MM.1S (cell line): ENCODE measurements around the gene CHML.
"Not testable (repeated sequence)": the region's sequence is repeated elsewhere in the genome, so short reads cannot be mapped to it uniquely, and the experiment has no call there.

Experiments used
- DNase-seq: peaks from one replicate; pipeline ENCODE4 v3.0.0-alpha.2; 2015
- H2AFZ ChIP-seq: fragments of 300-600 bp; sonication (generic); 2 replicates; pipeline ENCODE4 v1.6.0; 2016; ENCODE audit warnings: antibody characterized with exemption, low read length
- H3F3A ChIP-seq: fragments of 300-600 bp; sonication (generic); 2 replicates; pipeline ENCODE4 v1.6.1; 2016; ENCODE audit warnings: mild to moderate bottlenecking, antibody characterized with exemption, low read length, moderate library complexity, mixed read lengths; ENCODE audit not compliant: insufficient read depth
- H3K27ac ChIP-seq: fragments of 300-600 bp; sonication (generic); 2 replicates; pipeline ENCODE4 v1.5.1; 2016; ENCODE audit warnings: mild to moderate bottlenecking, low read length
- H3K27me3 ChIP-seq: fragments of 300-600 bp; sonication (generic); replicated peaks from 2 replicates; pipeline ENCODE4 v1.6.0; 2016; ENCODE audit warnings: low read length; ENCODE audit not compliant: insufficient read depth
- H3K36me3 ChIP-seq: fragments of 300-600 bp; sonication (generic); replicated peaks from 2 replicates; pipeline ENCODE4 v1.6.1; 2016; ENCODE audit warnings: mild to moderate bottlenecking, low read length, mixed read lengths; ENCODE audit not compliant: insufficient read depth
- H3K4me1 ChIP-seq: fragments of 300-600 bp; sonication (generic); 2 replicates; pipeline ENCODE4 v1.6.1; 2016; ENCODE audit warnings: low read length, mixed read lengths
- H3K4me2 ChIP-seq: fragments of 300-600 bp; sonication (generic); 2 replicates; pipeline ENCODE4 v1.6.0; 2016; ENCODE audit warnings: low read depth, low read length
- H3K4me3 ChIP-seq: fragments of 300-600 bp; sonication (generic); 2 replicates; pipeline ENCODE4 v1.5.1; 2016; ENCODE audit warnings: low read length, mixed read lengths
- H3K79me2 ChIP-seq: fragments of 300-600 bp; sonication (generic); 2 replicates; pipeline ENCODE4 v1.6.1; 2016; ENCODE audit warnings: mixed run types, low read length, mixed read lengths
- H3K9ac ChIP-seq: fragments of 300-600 bp; sonication (generic); 2 replicates; pipeline ENCODE4 v1.6.1; 2016; ENCODE audit warnings: low read length, mixed read lengths
- H3K9me2 ChIP-seq: fragments of 300-600 bp; sonication (generic); replicated peaks from 2 replicates; pipeline ENCODE4 v1.6.1; 2016; ENCODE audit warnings: mild to moderate bottlenecking, low read length, mixed read lengths; ENCODE audit not compliant: insufficient read depth
- H3K9me3 ChIP-seq: fragments of 300-600 bp; sonication (generic); replicated peaks from 2 replicates; pipeline ENCODE4 v1.6.1; 2016; ENCODE audit warnings: mild to moderate bottlenecking, low read length, mixed read lengths; ENCODE audit not compliant: insufficient read depth
- H4K20me1 ChIP-seq: fragments of 300-600 bp; sonication (generic); 2 replicates; pipeline ENCODE4 v1.6.1; 2016; ENCODE audit warnings: mild to moderate bottlenecking, low read length, moderate library complexity, mixed read lengths; ENCODE audit not compliant: insufficient read depth
- EZH2 ChIP-seq: fragments of 300-600 bp; sonication (generic); optimal IDR thresholded peaks from 2 replicates; pipeline ENCODE3; 2017; ENCODE audit warnings: low read depth, mild to moderate bottlenecking, antibody characterized with exemption, low read length, mixed read lengths
- EZH2phosphoT487 ChIP-seq: fragments of 300-600 bp; sonication (generic); IDR thresholded peaks from 2 replicates; pipeline ENCODE4 v1.6.1; 2018; ENCODE audit warnings: antibody characterized with exemption, low read length
- TF ChIP-seq, protein P1 (sequence below): fragments of 300-600 bp; sonication (generic); IDR thresholded peaks from 2 replicates; pipeline ENCODE4 v1.5.1; 2016; ENCODE audit warnings: antibody characterized with exemption, low read length, mixed read lengths

The CHML gene

DNA sequence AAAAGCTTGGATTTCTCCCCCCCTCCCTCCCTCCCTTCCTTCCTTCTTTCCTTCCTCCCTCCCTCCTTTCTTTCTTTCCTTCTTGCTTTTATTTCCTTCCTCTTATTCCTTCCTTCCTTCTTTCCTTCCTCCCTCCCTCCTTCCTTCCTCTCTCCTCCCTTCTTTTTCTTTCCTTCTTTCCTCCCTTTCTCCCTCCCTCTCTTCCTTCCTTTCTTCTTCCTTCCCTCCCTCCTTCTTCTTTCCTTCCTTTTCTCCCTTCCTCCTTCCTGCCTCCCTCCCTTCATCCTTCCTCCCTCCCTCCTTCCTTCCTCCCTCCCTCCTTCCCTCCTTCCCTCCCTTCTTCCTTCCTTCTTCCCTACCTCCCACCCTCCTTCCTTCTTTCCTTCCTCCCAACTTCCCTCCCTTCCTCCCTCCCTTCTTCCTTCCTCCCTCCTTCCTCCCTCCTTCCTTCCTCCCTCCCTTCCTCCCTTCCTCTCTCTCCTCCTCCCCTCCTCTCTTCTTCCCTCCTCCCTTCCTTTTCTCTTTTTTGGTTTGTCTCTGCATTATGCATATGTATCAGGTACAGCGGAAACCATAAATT lies 34.7 kb upstream of the CHML start:
- peaks cover 14% of the 10 kb centered on the region for H3F3A ChIP-seq
- H3K79me2 ChIP-seq: no peaks in the 10 kb centered on the region
- H3K4me3 ChIP-seq: no peak overlapping the region
- no peaks in the 10 kb centered on the region for H3K36me3 ChIP-seq
- no peaks in the 10 kb centered on the region for H3K27me3 ChIP-seq
- H3K9me2 ChIP-seq: no peaks in the 10 kb centered on the region
- no peak overlapping the region for H3K27ac ChIP-seq
- no peak overlapping the region for H3K9ac ChIP-seq
- H2AFZ ChIP-seq: no peak overlapping the region
- TF ChIP-seq EZH2 (no peak), EZH2phosphoT487 (no peak)
- H3K4me1 ChIP-seq: peaks cover 37% of the 10 kb centered on the region
- DNase-seq: no peak
- no peaks in the 10 kb centered on the region for H4K20me1 ChIP-seq
- H3K9me3 ChIP-seq: no peaks in the 10 kb centered on the region
- no peak overlapping the region for H3K4me2 ChIP-seq

DNA sequence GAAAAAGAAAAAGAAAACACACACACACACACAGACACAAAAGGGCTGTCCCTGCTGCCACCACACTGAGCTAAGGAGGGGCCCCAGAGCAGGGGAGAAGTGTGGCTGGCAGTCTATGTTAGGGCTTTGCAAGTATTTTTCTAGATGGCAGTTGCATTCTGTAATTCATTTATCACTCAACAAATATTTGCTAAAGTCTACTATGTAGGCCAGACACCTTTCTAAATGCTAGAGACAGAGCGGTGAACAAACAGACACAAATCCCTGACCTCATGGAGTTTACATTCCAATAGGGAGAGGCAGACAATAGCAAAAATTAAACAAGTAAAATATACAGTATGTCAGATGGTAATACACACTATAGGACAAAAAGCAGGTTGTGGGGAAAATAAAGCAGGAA lies 32.1 kb upstream of the CHML start:
- H3K27ac ChIP-seq: no peak overlapping the region
- H3K79me2 ChIP-seq: no peaks in the 10 kb centered on the region
- no peaks in the 10 kb centered on the region for H3K27me3 ChIP-seq
- H3K9me3 ChIP-seq: no peaks in the 10 kb centered on the region
- H3K9me2 ChIP-seq: no peaks in the 10 kb centered on the region
- H3K36me3 ChIP-seq: no peaks in the 10 kb centered on the region
- DNase-seq: no peak
- no peak for TF ChIP-seq EZH2phosphoT487
- no peak for TF ChIP-seq EZH2
- TF ChIP-seq, protein P1, sequence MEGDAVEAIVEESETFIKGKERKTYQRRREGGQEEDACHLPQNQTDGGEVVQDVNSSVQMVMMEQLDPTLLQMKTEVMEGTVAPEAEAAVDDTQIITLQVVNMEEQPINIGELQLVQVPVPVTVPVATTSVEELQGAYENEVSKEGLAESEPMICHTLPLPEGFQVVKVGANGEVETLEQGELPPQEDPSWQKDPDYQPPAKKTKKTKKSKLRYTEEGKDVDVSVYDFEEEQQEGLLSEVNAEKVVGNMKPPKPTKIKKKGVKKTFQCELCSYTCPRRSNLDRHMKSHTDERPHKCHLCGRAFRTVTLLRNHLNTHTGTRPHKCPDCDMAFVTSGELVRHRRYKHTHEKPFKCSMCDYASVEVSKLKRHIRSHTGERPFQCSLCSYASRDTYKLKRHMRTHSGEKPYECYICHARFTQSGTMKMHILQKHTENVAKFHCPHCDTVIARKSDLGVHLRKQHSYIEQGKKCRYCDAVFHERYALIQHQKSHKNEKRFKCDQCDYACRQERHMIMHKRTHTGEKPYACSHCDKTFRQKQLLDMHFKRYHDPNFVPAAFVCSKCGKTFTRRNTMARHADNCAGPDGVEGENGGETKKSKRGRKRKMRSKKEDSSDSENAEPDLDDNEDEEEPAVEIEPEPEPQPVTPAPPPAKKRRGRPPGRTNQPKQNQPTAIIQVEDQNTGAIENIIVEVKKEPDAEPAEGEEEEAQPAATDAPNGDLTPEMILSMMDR: no peak
- H3K4me1 ChIP-seq: peaks cover 15% of the 10 kb centered on the region
- no peak overlapping the region for H3K9ac ChIP-seq
- peaks cover 2% of the 10 kb centered on the region for H3F3A ChIP-seq
- H4K20me1 ChIP-seq: no peaks in the 10 kb centered on the region
- H3K4me3 ChIP-seq: no peak overlapping the region
- no peak overlapping the region for H3K4me2 ChIP-seq
- no peak overlapping the region for H2AFZ ChIP-seq

DNA sequence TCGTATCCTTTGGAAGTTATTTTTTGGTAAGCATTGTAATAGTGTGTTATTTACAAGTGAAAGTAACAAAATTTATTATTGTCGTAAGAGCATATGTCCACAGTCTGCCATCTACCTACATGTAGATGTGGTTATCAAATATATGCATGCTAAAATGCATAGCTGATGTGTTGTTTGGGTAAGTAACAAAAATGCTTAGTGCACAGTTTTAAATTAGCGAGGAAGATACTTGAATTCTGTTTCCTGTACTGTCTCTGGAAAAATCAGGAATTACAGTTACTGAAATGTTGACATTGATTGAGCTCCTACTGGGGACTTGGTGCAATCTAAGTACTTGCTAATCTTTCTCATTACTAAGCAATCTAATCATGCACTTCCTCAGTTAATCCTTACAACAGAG lies 26.2 kb upstream of the CHML start:
- Histone ChIP-seq H3K79me2 (no peaks in the 10 kb centered on the region), H3K27ac (no peak overlapping the region), H3K4me3 (no peak overlapping the region), H3K36me3 (no peaks in the 10 kb centered on the region), H3K4me2 (no peak overlapping the region), H4K20me1 (no peaks in the 10 kb centered on the region), H3K9me3 (no peaks in the 10 kb centered on the region), H3K9ac (no peak overlapping the region), H2AFZ (no peak overlapping the region), H3K27me3 (no peaks in the 10 kb centered on the region), H3F3A (no peaks in the 10 kb centered on the region), H3K4me1 (peaks cover 10% of the 10 kb centered on the region), H3K9me2 (no peaks in the 10 kb centered on the region)
- no peak for DNase-seq
- TF ChIP-seq, protein P1: no peak
- TF ChIP-seq EZH2 (no peak), EZH2phosphoT487 (no peak)

DNA sequence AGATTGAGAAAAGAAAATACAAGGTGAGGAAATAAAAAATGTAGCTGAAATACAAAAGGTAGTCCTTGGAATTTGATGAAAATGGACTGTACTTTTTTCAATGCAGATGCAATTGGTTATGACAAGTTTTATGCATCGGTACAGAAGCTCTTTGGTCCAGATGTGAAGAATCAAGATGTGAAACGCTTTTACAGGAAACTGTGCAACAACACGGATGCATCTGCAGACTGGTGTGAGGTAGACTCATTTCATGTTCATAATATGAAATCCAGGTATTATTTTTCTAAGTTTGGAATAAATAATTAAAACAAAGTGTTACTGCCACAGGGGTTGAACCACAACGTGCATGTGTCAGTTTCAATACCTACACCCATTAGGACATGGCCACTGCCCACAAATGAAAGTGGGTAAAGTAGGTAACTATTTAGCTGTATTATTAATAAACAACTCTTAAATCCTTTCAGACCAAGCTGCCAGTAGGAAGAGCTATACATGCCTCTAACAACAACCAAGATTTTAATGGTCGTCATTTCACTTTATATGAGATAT lies 20.3 kb upstream of the CHML start:
- H4K20me1 ChIP-seq: no peaks in the 10 kb centered on the region
- peaks cover 15% of the 10 kb centered on the region for H3K4me1 ChIP-seq
- no peaks in the 10 kb centered on the region for H3K9me3 ChIP-seq
- no peaks in the 10 kb centered on the region for H3K27me3 ChIP-seq
- H3K4me3 ChIP-seq: no peak overlapping the region
- H3K4me2 ChIP-seq: no peak overlapping the region
- no peaks in the 10 kb centered on the region for H3F3A ChIP-seq
- H3K27ac ChIP-seq: no peak overlapping the region
- no peak overlapping the region for H2AFZ ChIP-seq
- no peaks in the 10 kb centered on the region for H3K9me2 ChIP-seq
- H3K36me3 ChIP-seq: no peaks in the 10 kb centered on the region
- no peak overlapping the region for H3K9ac ChIP-seq
- no peak for TF ChIP-seq EZH2phosphoT487
- TF ChIP-seq, protein P1: no peak
- no peak for TF ChIP-seq EZH2
- DNase-seq: peak; percentile 54
- H3K79me2 ChIP-seq: no peaks in the 10 kb centered on the region

DNA sequence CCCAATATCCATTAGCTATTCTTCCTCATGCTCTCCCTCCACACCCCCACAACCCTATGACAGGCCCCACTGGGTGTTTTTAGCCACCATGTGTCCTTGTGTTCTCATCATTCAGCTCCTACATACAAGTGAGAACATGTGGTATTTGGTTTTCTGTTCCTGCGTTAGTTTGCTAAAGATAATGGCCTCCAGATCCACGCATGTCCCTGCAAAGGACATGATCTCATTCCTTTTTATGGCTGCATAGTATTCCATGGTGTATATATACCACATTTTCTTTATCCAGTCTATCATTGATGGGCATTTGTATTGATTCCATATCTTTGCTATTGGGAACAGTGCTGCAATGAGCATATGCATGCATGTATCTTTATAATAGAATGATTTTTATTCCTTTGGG lies 18.8 kb upstream of the CHML start:
- H4K20me1 ChIP-seq, H3K9me2 ChIP-seq, H3K9ac ChIP-seq, H3K36me3 ChIP-seq, H3K79me2 ChIP-seq, H3K27ac ChIP-seq, H3K4me3 ChIP-seq, H3K9me3 ChIP-seq, H3K27me3 ChIP-seq, DNase-seq, H3K4me2 ChIP-seq, H3F3A ChIP-seq, H2AFZ ChIP-seq: not testable (repeated sequence)
- H3K4me1 ChIP-seq: peaks cover 13% of the 10 kb centered on the region
